Stimulated activated CD8-positive, alpha-beta memory T cell treated with anti-CD3 and anti-CD28 coated beads, Interleukin-12 subunit alpha, Interleukin-12 subunit beta, amount 100 ng/mL, for 24 hours (primary cell): ENCODE measurements around the gene ULK4.
"Not testable (repeated sequence)": the region's sequence is repeated elsewhere in the genome, so short reads cannot be mapped to it uniquely, and the experiment has no call there.

Experiments used
- DNase-seq: peaks from one replicate; pipeline ENCODE4 v3.0.0-alpha.2; 2020; ENCODE audit errors: extremely low read depth

ULK4 gene

DNA sequence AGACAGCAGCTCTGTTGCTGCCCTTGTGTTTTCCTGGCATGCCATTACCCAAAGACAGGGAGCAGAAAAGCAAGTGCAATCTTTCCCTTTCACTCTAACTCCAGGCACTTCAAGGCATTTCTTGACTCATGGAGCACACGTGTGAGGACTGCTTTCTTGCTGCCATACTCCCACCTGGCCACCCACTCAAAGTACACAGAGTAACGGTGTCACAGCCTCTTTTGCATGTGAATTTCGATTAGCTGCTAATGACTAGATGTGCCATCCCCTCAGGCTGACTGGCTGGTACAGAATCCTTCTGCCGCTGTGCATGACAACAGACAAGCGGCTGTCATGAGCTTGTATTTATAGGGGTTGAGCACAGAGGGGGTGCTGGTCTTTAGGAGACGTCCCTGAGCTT is 382.0 kb downstream of the ULK4 start:
- no peak for DNase-seq

DNA sequence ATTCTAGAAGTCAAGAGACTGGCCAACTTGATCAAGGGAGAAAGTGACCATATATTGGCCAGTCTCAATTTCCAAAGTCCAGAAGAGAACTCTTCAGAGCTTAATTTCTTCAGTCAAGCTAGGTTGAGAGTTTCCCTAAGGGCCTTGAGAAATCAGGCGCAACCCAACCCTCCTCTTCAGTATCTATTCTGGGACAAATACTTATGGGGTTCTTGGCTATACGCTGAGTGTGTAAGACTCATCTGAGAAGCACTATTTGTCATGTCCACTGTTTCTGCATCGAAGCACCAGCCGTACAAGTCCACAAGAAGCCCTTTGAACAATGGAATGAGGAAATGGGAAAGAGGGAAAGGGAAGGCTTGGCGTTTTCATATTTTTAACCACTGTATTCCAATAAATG is 383.1 kb downstream of the ULK4 start:
- no peak for DNase-seq

DNA sequence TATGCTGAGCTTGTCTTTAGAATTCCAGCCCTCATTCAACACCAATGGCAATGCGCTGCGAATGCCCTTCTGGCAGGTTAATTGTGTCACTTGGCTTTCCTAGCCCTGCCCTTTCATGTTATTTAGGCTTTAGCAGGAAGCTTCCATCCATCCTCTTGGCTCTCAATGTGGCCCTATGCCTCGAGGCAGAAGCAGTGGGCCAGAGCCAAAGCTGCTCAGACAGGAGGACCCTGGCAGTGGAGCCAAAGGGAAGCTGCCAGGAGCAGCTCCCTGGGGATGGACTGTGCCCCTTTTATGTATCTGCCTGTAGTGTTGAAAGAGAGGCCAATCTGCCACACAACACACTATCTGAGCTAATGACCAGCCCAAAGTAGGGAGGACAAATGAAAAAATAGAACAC is 386.2 kb downstream of the ULK4 start:
- no peak for DNase-seq

DNA sequence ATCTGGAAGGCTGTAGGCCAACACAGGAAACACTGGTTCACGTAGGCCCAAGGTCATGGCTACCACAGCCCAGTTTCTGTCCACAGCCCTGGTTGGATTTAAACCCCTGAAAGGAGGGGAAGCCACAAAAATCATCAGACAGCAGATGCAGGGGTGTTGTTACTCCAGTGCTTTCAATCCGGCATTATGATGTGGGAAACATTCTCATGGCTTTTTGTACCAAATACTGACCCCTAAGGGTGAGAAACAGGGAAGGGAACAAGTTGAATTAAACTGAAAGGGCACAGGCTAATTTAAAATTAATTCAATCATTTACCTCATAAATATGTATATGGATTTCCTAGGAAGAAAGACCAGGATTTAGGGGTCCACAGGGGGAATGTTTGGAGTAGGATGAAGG is 387.0 kb downstream of the ULK4 start:
- DNase-seq = no peak

DNA sequence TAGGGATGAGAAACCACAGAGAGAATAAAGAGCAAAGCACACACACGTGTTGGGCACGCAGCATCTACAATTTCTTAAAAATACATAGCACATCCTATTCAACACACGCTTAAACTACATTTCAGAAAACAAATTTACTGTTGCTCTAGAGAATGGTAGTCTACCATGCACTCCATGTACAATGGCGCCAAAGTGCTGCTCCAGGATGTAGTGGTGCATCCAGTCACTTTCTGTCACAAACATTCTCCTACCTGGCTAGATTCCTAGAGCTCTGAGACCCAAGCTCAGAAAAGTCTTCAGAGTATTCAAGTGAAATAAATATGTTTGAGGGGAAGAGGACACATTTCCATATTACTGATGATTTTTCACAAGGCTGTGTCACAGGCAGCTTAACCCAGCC is 388.3 kb downstream of the ULK4 start:
- no peak for DNase-seq

DNA sequence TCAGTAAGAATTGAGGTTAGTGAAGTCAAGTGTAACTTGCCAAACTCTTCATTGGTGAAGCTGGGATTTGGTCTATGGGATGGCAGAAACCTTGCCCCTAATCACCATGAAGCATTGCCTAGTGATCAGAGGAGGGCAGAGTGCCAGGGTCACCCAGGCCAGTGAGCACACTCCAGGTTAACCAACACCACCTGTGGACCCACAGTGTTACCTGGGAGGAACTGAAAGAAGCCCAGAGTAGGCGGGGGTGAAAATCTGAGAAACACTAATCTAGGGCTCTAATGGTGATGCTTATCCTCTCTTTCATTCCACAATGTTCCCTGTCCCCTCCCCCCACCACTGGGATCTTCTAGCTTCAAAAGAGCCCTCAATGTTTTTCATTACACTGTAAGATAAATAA is 389.8 kb downstream of the ULK4 start:
- no peak for DNase-seq

DNA sequence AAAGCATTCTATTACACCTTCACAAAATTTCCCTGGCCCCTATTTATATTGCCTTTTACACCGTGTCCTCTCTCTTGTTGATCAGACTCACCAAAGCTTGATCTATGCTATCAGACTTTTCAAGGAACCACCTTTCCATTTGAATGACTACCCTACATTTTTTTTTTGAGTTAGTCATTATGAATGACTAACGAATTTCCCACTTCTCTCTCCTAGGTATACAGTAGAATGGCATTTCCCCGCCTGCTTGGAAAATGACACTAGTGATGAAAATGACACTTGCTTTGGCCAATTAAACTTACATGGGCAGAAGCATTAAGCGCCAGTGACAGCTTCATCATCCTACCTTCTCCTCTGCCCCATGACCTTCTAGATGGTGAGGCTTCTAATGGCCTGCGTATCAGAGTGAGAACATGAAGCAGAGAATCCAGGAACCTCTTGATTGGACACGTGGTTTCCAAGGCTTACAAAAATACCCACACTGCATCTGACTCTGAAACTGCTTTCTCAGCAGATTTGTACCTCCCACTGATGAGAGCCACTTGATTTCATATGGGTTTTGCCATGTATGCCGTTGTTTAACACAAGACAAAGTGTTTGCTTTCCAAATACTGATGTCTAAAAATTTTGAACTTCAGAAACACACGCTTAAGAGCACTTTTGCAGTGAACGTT is 392.1 kb downstream of the ULK4 start:
- no peak for DNase-seq

DNA sequence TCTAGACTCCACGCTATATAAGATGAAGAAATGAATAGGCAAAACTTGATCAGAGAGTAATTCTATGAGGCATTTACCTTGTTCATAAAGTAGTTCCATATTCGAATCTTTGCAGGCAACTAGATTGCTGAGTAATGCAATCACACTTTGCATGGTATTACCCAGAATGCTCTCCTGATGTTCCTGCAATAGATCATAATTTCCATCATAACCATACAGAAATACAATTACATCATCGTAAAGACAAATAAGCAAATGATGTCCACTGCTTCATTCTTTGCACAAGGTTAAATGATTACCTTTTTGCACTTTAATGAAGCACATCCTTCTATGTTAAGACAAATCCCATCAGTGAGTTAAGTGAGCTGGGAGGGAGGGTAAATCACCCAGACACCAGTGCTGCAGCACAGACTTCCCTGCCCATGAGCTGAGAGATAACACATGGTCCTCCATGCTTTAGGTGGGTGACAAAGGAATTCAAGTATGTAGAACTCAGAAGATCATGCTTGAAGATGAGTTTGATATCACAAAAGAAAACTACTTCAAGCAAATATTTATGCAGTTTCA is 395.9 kb downstream of the ULK4 start:
- no peak for DNase-seq

DNA sequence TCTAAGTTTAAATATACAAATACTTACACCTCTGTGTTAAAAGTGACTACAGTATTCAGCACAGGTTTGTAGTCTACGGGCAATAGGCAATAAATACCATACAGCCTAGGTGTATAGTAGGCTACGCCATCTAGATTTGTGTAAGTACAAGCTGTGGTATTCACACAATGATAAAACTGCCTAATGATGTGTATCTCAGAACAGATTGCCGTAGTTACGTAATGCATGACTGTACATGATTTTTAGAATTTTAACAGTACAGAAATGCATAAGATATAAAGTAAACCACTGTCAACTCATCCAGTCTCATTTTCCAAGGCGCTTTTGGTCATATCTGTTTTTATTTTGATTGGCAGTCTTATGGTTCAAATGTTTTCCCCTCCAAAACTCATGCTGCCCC is 396.9 kb downstream of the ULK4 start:
- no peak for DNase-seq

DNA sequence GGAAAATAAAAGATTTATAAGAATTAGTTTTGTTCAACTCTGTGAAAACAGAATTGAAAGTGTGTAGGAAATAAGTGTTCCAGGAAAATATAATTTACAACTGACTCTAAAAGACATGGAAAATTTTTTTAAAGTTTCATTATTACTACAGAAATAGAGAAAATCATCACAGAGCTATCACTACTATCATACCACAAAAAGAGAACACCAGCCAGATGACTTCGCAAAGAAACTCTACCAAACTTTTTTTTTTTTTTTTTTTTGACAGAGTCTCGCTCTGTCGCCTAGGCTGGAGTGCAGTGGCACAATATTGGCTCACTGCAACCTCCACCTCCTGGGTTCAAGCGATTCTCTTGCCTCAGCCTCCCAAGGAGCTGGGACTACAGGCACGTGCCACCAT is 405.7 kb downstream of the ULK4 start:
- not testable (repeated sequence) for DNase-seq

DNA sequence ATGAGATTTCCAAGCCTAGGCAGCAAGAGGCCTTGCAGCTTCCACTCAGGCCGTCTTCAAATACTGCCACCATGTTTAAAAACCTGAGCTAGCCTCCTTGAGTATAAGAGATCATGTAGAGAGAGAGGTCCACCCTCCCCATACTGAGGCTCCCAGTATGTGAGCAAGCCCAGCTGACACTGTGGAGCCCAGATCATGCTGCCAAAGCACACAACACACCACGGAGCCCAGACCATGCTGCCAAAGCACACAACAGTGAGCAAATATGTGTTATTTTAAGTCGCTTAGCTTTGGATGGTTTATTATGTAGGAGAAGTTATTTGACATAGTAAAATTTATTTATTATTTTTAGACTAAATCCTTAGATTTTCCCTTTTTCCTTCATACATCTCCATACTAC is 428.9 kb downstream of the ULK4 start:
- DNase-seq = no peak

DNA sequence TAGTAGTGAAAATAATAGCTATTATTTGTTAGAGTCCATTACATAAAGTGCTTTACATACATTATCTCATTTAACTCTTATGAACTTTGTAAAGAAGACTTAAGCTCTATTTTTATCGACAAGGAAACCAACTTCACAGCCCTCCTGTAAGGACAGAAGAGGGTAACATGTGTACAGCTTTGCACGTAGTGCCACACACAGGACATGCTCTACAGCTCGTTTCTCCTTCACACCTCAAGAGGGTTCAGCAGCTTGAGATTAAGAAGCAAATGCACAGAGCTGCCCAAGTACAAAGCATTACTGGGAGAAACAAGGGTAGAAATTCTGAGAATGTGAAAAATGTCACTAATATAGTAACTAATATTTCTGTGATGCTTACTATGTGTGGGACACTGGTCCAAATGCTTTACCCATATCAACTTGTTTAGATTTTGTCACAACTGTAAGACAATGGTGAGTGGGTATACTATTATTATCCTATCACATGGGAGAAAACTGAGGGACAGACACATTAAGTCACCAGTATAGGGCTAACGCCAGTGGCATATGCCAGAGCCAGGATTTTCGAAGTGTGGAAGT is 434.8 kb downstream of the ULK4 start:
- no peak for DNase-seq

DNA sequence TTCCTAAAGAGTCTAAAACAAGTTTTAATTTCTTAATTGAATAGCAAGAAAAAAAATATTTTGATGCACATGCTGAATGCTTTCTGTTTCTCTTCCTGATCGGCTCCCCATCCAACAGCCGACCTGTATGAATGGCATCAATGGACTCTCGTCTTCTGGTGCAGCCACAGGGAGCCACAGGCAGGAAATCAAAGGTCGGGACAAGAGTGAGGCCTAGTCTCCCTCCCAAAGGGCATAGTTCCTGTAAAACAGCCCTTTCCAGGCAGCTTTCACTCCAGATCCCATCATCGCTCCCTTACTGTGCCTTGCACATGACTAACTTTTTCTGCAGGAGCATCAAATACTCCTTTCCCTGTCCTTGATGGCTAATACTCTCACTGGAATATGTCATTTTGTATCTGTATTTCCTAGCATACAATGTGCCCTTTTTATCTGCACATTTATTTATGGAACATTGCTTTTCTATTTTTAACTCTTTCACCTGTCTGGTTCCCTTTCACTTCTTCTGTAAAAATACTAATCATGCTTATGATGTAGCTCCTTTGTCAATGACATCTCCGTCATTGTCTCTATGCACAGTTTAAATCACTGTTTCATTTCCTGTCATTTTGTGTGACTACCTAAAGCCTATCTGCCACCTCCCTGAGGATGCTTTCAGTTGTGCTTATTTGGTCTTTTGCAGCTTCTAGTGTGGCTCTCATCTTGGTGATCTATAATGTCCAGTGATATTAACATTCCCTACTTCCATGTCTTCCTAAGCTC is 436.4 kb downstream of the ULK4 start:
- no peak for DNase-seq

DNA sequence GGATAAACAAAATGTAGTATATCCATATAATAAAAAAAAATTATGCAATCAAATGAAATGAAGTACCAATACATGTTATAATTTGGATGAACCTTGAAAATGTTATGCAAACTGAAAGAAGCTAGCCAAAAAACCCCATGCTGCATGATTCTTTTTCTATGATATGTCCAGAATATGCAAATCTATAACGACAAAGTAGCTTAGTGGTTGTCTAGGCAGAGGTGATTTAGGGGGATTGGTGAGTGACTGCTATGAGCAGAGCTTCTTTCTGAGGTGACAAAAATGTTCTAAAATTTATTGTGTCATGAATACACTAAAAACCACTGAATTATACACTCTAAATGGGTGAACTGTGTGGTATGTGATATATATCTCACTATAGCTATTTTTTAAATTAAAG is 438.0 kb downstream of the ULK4 start:
- DNase-seq = no peak

DNA sequence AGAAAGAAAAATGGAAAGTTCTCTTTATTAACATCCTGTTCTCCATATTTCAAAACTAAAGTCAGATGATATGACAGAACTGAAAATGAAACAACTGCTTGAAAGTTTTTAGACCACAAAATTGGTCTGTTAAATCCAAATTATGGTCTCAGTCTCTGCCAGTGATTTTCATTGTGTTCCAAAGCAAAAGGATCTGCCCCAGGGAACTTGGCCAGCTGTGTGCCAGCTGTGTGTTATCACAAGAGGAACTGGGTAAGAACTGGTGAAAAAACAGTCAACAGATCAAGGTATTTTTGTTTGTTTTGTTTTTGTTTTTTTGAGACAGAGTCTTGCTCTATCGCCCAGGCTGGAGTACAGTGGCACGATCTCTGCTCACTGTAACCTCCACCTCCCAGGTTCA is 439.3 kb downstream of the ULK4 start:
- no peak for DNase-seq

DNA sequence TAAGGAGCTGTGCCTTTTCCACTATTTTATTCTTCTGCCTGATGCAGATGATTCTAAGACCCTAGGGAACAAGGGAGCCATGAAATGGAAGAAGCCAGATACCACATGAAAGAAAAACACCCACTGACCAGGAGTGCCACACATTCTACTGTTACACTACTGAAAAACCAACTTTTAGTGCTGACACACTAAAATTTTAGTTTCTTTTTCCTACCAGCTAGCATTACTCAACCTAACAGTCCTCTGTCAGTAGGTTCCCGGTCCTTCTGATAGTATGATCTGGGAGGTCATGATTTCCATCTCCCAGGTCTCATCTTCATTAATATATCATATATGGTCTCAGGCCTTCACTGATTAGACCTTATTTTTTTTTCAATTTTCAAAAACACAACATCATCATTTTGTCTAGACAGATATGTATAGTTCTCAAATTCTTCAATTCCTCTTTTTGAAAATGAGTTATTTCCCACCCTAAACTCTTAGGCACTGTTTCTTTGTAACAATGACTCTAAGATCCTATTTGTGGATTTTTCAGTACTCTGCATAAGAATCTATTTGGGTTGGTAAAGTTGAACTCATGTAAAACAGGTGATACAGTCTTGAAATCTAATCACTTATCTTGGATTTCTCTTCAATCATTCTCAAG is 440.8 kb downstream of the ULK4 start:
- DNase-seq = no peak

DNA sequence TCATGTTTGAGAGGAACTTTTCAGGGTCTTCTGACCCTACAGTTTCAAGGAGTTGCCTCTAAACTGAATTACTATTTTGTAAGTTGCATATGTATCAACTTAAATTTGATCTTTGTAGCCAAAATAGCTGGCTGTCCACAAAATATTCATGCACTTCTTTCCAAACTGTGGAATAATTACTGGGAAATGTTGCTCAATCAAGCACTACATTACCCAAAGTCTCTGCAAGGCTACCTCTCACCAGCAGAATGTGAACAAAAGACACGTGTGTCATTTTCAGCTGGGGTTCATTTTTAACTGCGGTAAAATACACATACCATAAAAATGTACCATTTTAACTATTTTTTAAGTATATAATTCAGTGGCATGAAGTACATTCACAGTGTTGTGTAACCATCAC is 442.2 kb downstream of the ULK4 start:
- DNase-seq = no peak

DNA sequence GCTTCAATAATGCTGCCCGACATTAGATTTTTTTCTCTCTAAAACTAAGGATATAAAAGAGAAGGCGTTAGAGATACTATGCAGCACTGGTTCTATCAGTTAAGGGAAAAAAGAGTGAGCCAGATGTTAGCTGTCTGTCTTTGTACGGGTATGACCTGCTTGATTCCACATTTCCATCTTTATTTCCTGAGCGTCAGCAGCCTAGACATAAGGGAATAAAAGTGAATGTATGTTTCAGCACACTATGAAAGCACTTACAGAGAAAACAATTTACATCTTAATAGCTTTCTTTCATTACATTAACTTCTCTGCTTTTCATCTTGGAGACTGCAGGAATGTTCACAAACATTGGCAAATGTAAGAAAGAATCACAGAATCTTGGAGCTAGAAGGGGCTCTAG is 443.3 kb downstream of the ULK4 start:
- no peak for DNase-seq

DNA sequence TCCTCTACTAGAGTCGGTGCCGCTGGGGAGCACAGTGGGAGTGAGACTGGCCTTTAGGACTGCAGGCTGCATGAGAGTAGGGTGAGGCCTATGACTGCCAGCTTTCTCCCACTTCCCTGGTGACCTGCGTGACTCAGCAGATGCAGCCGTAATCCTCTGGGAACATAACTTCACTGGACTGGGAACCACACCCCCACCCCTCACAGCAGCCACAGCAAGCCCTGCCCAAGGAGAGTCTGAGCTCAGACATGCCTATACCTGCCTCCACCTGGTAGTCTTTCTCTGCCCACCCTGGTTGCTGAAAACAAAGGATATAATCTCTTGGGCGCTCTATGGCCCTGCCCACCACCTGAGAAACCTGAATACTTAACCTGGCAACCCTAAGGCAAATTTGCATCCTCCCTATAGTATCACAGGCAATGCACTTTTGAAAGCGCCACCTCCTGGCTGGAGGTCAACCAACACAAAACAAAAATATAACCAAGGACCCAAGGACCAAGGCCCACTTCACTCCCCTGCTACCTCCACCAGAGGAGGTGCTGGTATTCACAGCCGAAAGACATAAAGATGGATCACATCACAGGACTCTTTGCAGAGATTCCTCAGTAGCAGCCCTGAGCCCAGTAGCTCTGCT is 453.7 kb downstream of the ULK4 start:
- DNase-seq = no peak

DNA sequence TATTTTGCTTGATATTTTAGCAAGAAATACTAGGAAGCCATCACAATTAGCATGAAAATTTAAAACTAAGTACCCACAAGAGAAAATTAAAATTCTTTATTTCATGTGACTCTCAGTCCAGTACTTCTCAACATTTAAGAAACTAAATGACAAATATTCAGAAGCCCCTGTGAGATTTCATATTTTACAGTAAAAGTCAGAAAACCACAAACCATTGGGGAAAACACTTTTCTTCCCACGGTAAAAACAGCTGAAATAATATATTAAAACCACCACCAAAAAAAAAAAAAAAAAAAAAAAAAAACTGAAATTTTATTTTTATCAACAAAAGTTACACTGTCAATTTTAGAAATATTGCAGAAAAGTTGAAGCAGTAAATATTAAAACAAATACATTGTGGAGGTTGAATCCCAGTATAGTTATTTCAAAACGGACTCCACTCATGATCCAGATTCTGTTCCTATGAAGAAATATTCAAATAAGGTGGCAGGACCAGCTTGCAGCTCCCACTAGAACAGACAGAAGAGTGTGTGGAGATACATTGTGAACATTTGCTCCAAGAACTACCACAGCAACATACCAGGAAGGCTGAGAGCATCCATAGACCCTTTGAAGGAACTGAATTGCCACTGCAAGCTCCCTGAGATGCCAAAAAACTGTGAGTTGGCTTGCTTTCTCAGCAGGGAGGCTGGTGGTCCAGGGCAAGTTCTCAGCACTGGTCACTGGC is 454.4 kb downstream of the ULK4 start:
- no peak for DNase-seq

DNA sequence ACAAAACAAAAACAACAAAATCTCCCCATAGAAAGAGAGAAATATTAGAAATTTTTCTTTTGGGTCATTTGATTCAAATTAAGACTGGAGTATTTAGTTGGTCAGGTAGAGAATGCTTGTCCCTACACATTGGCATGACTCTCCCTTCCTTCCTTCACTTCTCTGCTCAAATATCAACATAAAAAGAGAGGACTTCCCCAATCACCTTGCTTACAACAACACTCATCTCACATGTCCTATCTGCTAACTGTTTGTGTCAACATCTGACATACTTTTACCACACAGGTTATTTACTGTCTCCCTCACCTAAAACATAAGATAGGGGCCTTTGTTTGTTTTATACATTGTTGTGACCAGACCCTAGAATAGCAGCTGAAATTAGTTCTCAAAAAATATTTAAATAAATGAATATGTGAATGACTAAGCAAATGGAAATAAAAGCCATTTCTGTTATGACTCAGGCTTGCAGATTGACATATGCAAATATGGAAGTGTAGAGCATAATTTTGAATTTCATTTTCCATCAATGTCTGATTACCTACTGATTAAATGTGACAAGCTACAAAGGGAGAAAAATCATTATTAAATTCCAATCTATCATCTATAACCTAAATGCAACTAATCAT is 457.8 kb downstream of the ULK4 start:
- no peak for DNase-seq
